K562 (cell line): ENCODE measurements around the gene TBX1. TPM values are rescaled to one million over a fixed set of nuclear protein-coding genes. Genes with fewer than 3 reads are reported as not detected.

ENCODE experiments used
- ATAC-seq: fragments of 200-7000 bp; cut with Tn5 transposase; 3 replicates; pipeline ENCODE4 v1.9.1; 2020; ENCODE audit warnings: moderate library complexity
- BruUV-seq: library from RNA; stranded (reverse); fragments of 400-500 nt; replicated peaks from 2 replicates; lab custom pipeline; 2021; lab: Mats Ljungman, UMichigan
- CTCF ChIA-PET: fragments of 300-600 bp; formaldehyde crosslinking; extraction: SDS; loops from one replicate; lab custom pipeline; 2021; ENCODE audit warnings: low intra/inter-chr PET ratio; lab: Yijun Ruan, JAX
- POLR2A ChIA-PET: fragments of 300-600, 350-650 bp; sonication (Branson Sonifier 250); formaldehyde crosslinking; extraction: SDS; loops from one replicate; lab custom pipeline; 2021; ENCODE audit warnings: antibody characterized with exemption, inconsistent platforms; lab: Yijun Ruan, JAX
- DNase-seq, 4 experiments: peaks; one replicate each; pipeline versions ENCODE4 v3.0.0 to v3.0.0-alpha.2; 2011 to 2018; ENCODE audit warnings: low spot score in 3 of 4, mixed read lengths in 3 of 4; ENCODE audit errors: extremely low read depth in 1 of 4
- FAIRE-seq: peaks from 2 replicates; lab custom pipeline; 2011; peaks lifted over from hg19 to GRCh38; lab: Jason Lieb, UNC
- H2AFZ ChIP-seq: 2 replicates; pipeline ENCODE4 v1.6.0; 2011; ENCODE audit warnings: low read depth, low read length, control low read depth, inconsistent platforms
- H3K27ac ChIP-seq: fragments of 200-600 bp; 3 replicates; pipeline ENCODE4 v1.8.0; 2011; ENCODE audit warnings: low read depth, mild to moderate bottlenecking, control low read depth, inconsistent platforms, low read length, moderate library complexity, mixed read lengths; ENCODE audit errors: extremely low read depth
- H3K27me3 ChIP-seq, 2 experiments: fragments of 300-600 bp in 1 of 2; 2 replicates in 1 of 2; 3 replicates in 1 of 2; pipeline versions ENCODE4 v1.6.0 to v1.8.0; 2011; ENCODE audit warnings: inconsistent platforms in 2 of 2, low read length in 2 of 2, mild to moderate bottlenecking in 1 of 2, mixed read lengths in 1 of 2, moderate library complexity in 1 of 2; ENCODE audit not compliant: control insufficient read depth in 2 of 2, insufficient read depth in 2 of 2
- H3K36me3 ChIP-seq: fragments of 300-600 bp; 3 replicates; pipeline ENCODE4 v1.8.0; 2011; ENCODE audit warnings: mild to moderate bottlenecking, low read length, inconsistent platforms; ENCODE audit not compliant: control insufficient read depth, insufficient read depth
- H3K4me1 ChIP-seq, 2 experiments: fragments of 200-600 bp in 1 of 2; replicated peaks in 1 of 2; 2 replicates in 1 of 2; 3 replicates in 1 of 2; pipeline versions ENCODE4 v1.5.1 to v1.8.0; 2011; ENCODE audit warnings: inconsistent platforms in 2 of 2, low read length in 2 of 2, mild to moderate bottlenecking in 1 of 2, mixed read lengths in 1 of 2, moderate library complexity in 1 of 2; ENCODE audit not compliant: control insufficient read depth in 2 of 2, insufficient read depth in 2 of 2
- H3K4me2 ChIP-seq: 2 replicates; pipeline ENCODE4 v1.6.1; 2011; ENCODE audit warnings: low read length, control low read depth, inconsistent platforms, mixed read lengths; ENCODE audit not compliant: insufficient read depth
- H3K4me3 ChIP-seq: fragments of 200-600 bp; sonication (generic), shearing (Covaris generic); 2 replicates; pipeline ENCODE4 v1.5.1; 2016; ENCODE audit warnings: control low read depth, inconsistent platforms
- H3K79me2 ChIP-seq: fragments of 200-600 bp; 3 replicates; pipeline ENCODE4 v1.8.0; 2011; ENCODE audit warnings: low read length, inconsistent platforms; ENCODE audit not compliant: control insufficient read depth, insufficient read depth
- H3K9ac ChIP-seq, 2 experiments: 2 replicates each; pipeline versions ENCODE4 v1.6.0 to v1.6.1; 2011; ENCODE audit warnings: low read depth in 2 of 2, low read length in 2 of 2, control low read depth in 1 of 2, inconsistent platforms in 1 of 2, mild to moderate bottlenecking in 1 of 2, mixed read lengths in 1 of 2; ENCODE audit not compliant: insufficient read depth in 1 of 2
- H3K9me1 ChIP-seq: one replicate; pipeline ENCODE4 v1.6.0; 2011; ENCODE audit warnings: inconsistent platforms, mild to moderate bottlenecking, low read length, moderate library complexity; ENCODE audit not compliant: control insufficient read depth, insufficient read depth
- H3K9me3 ChIP-seq: replicated peaks from 2 replicates; pipeline ENCODE4 v1.5.1; 2011; ENCODE audit warnings: low read depth, low read length, inconsistent platforms; ENCODE audit not compliant: control insufficient read depth, insufficient read depth
- H4K20me1 ChIP-seq: replicated peaks from 2 replicates; pipeline ENCODE4 v1.6.1; 2011; ENCODE audit warnings: low read length, inconsistent platforms, mixed read lengths; ENCODE audit not compliant: control insufficient read depth, insufficient read depth
- CBX3 ChIP-seq, 2 experiments: IDR thresholded peaks; 1 replicate in 1 of 2; 2 replicates in 1 of 2; pipeline ENCODE4 v1.6.1; 2012; ENCODE audit warnings: inconsistent platforms in 2 of 2, low read length in 2 of 2, borderline replicate concordance in 1 of 2, control low read depth in 1 of 2
- HMGN3 ChIP-seq: IDR thresholded peaks from 2 replicates; pipeline ENCODE4 v1.6.1; 2011; ENCODE audit warnings: borderline replicate concordance, low read depth, mild to moderate bottlenecking, mixed read lengths, low read length; ENCODE audit not compliant: insufficient read length; ENCODE audit errors: extremely low read depth
- HNRNPLL ChIP-seq: fragments of 200-400 bp; formaldehyde crosslinking; IDR thresholded peaks from 2 replicates; pipeline ENCODE4 v1.6.1; 2017; ENCODE audit warnings: low read length, low read depth, mild to moderate bottlenecking; ENCODE audit not compliant: poor library complexity, severe bottlenecking
- KAT7 ChIP-seq: sonication (generic); formaldehyde crosslinking; IDR thresholded peaks from 2 replicates; pipeline ENCODE4 v1.8.0; 2022; ENCODE audit warnings: missing genetic modification reagents, mild to moderate bottlenecking, borderline replicate concordance
- MYNN ChIP-seq, 2 experiments: sonication (generic); formaldehyde crosslinking in 1 of 2; IDR thresholded peaks; 2 replicates each; pipeline versions ENCODE4 v1.5.0 to v1.6.1; 2016 to 2020; ENCODE audit warnings: antibody characterized with exemption in 1 of 2, missing genetic modification reagents in 1 of 2
- SMAD3 ChIP-seq: fragments of 450-650 bp; formaldehyde crosslinking; conservative IDR thresholded peaks from 2 replicates; pipeline ENCODE4 v1.4.0; 2020; ENCODE audit warnings: mild to moderate bottlenecking
- SP2 ChIP-seq: IDR thresholded peaks from 2 replicates; pipeline ENCODE4 v1.6.1; 2011; ENCODE audit warnings: mild to moderate bottlenecking, low read depth, low read length, moderate library complexity; ENCODE audit not compliant: poor library complexity, severe bottlenecking; ENCODE audit errors: extremely low read depth
- WGBS: fragments of 100-300 bp; shearing (Covaris generic); methylation state at CpG from one replicate; pipeline ENCODE4 v1.1.6; 2016; ENCODE audit warnings: low coverage, mixed read lengths; ENCODE audit not compliant: insufficient coverage; ENCODE audit errors: missing lambda C conversion rate; 5-methylcytosine and 5-hydroxymethylcytosine counted together
- in situ Hi-C: fragments of 300-500 bp; cut with MboI; formaldehyde crosslinking; loops from 4 replicates; pipeline ENCODE4 v1.15.0; 2018; ENCODE audit warnings: inconsistent platforms, mixed read lengths
- intact Hi-C: fragments of 100-400 bp; cut with micrococcal nuclease; formaldehyde crosslinking; loops from 2 replicates; pipeline ENCODE4 v1.14.2; 2022
- polyA plus RNA-seq, 8 experiments: library from polyadenylated mRNA; depleted of rRNA in 4 of 8; stranded (reverse) in 5 of 8; unstranded in 3 of 8; fragments of >200 nt; fragmentation: Nextera tagmentation in 2 of 8; fragmentation: Illumina TruSeq in 1 of 8; extraction: Ambion mirVana in 2 of 8; extraction: Trizol in 1 of 8; gene quantifications; 2 replicates each; pipeline versions ENCODE4 v1.2.1 to v1.2.3, GENCODE V29; 2011 to 2014; ENCODE audit warnings: inconsistent platforms in 1 of 8, missing spikeins in 1 of 8
- total RNA-seq, 7 experiments: library from RNA; depleted of rRNA in 6 of 7; stranded (reverse); fragments of >200 nt in 6 of 7; fragmentation: Illumina TruSeq in 2 of 7; extraction: Trizol in 2 of 7; gene quantifications; 2 replicates each; pipeline versions ENCODE4 v1.2.1 to v1.2.3, GENCODE V29; 2011 to 2021; ENCODE audit warnings: low replicate concordance in 1 of 7
- TF ChIP-seq, protein P1 (sequence below), 2 experiments: fragments of 450-650 bp in 1 of 2; sonication (generic) in 1 of 2; formaldehyde crosslinking in 1 of 2; IDR thresholded peaks; 2 replicates each; pipeline versions ENCODE4 v1.7.1 to v1.9.0; 2016 to 2022; ENCODE audit warnings: inconsistent platforms in 1 of 2, mild to moderate bottlenecking in 1 of 2, missing genetic modification reagents in 1 of 2

TBX1 gene
- total and polyA plus RNA-seq, 9 of the 15 experiments (the other 6 are each of a cell fraction or from before 2014, with no cell fraction given) = 0.07 to 35.0 (median 3.9) TPM

DNA sequence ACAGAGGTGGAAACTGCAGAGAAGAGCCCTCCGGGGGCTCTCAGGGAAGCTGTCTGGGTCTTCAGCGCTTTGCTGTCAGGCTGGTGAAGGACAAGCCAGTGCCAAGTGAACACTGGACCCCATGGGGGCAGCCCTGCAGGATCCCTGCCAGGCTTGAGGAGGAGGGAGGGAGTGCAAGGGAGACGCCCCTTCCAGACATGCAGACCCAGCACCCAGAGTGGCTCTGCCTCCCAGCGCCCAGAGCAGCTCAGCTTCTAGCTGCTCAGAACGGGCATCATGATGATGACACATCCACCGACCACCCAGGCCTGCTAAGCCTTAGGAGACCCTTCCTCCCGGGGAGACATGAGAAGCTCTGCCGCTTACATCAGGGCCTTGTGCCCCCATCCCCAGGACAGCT lies 39.7 kb downstream of the TBX1 start:
- POLR2A ChIA-PET = interaction anchor here (0.6 to 6.8 kb wide), 15 partner anchors 10 to 312 kb away, joined by 3 to 43 read pairs (median 4); no protein-coding TSS in a partner anchor

More for the DNA sequence above, 39.7 kb downstream of the TBX1 start:
- ATAC-seq (no peak), FAIRE-seq (no peak)
- 67% methylated on average over 8 of the region's 8 CpGs for whole genome bisulfite sequencing
- Histone ChIP-seq H2AFZ (no peak overlapping the region), H4K20me1 (peaks cover 11% of the 10 kb centered on the region; the same call in 1 of the 2 replicates)
- TF ChIP-seq SMAD3 (no peak), KAT7 (CRISPR knock-in tag) (no peak), MYNN (IDR thresholded peaks at IDR 0.05) (no peak), MYNN (CRISPR knock-in tag; IDR thresholded peaks at IDR 0.05) (0 out of 2 replicates have a peak, but pooled peaks have one; percentile 23), SP2 (peak; percentile 17), CBX3 (IDR thresholded peaks at IDR 0.05; ENCODE audit: borderline replicate concordance in 1 of 2, low read length in 2 of 2) (peak in 1 of 2 experiments; percentile 29; a peak in 1 of 3 replicates), HMGN3 (peak; percentile 20), HNRNPLL (peak; percentile 19)
- TF ChIP-seq, protein P1, sequence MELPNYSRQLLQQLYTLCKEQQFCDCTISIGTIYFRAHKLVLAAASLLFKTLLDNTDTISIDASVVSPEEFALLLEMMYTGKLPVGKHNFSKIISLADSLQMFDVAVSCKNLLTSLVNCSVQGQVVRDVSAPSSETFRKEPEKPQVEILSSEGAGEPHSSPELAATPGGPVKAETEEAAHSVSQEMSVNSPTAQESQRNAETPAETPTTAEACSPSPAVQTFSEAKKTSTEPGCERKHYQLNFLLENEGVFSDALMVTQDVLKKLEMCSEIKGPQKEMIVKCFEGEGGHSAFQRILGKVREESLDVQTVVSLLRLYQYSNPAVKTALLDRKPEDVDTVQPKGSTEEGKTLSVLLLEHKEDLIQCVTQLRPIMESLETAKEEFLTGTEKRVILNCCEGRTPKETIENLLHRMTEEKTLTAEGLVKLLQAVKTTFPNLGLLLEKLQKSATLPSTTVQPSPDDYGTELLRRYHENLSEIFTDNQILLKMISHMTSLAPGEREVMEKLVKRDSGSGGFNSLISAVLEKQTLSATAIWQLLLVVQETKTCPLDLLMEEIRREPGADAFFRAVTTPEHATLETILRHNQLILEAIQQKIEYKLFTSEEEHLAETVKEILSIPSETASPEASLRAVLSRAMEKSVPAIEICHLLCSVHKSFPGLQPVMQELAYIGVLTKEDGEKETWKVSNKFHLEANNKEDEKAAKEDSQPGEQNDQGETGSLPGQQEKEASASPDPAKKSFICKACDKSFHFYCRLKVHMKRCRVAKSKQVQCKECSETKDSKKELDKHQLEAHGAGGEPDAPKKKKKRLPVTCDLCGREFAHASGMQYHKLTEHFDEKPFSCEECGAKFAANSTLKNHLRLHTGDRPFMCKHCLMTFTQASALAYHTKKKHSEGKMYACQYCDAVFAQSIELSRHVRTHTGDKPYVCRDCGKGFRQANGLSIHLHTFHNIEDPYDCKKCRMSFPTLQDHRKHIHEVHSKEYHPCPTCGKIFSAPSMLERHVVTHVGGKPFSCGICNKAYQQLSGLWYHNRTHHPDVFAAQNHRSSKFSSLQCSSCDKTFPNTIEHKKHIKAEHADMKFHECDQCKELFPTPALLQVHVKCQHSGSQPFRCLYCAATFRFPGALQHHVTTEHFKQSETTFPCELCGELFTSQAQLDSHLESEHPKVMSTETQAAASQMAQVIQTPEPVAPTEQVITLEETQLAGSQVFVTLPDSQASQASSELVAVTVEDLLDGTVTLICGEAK (IDR thresholded peaks at IDR 0.05) = no peak
- TF ChIP-seq, protein P1 (CRISPR knock-in tag; IDR thresholded peaks at IDR 0.05) = 0 out of 2 replicates have a peak, but pooled peaks have one; percentile 41
- TF ChIP-seq, all 486 proteins: peak for 6
- H3K9me3 ChIP-seq = no peaks in the 10 kb centered on the region
- no peaks in the 10 kb centered on the region for H3K9me1 ChIP-seq
- no peak for DNase-seq
- no peak overlapping the region for H3K27ac ChIP-seq
- no peaks in the 10 kb centered on the region for H3K79me2 ChIP-seq
- peak overlapping the region in 1 of 2 experiments; percentile 51; a peak in 2 of 4 replicates for H3K9ac ChIP-seq
- CTCF ChIA-PET = interaction anchor here (0.8 to 1.3 kb wide), 2 partner anchors 68 to 69 kb away, joined by 3 to 5 read pairs; no protein-coding TSS in a partner anchor
- H3K4me2 ChIP-seq = no peak overlapping the region
- peaks cover 0 to 64% of the 10 kb centered on the region in 2 experiments; a peak in 1 of 5 replicates for H3K4me1 ChIP-seq
- no TSS peak for BruUV-seq
- in situ Hi-C loops = no loop called here
- intact Hi-C loops = loop anchor here (5.0 kb wide), 1 partner anchor 52 kb away; the partner anchor contains the start of genes GNB1L and RTL10
- no peak overlapping the region for H3K4me3 ChIP-seq
- no peaks in the 10 kb centered on the region for H3K27me3 ChIP-seq
- no peaks in the 10 kb centered on the region for H3K36me3 ChIP-seq
